Cardiac fibroblast (primary cell): ENCODE results near the gene LRMDA.

Experiments used
- DNase-seq, 2 donors: peaks; one replicate each; pipeline versions ENCODE4 v3.0.0 to v3.0.0-alpha.2; 2010; ENCODE audit warnings: low read depth in 2 of 2
- H3K4me3 ChIP-seq, 2 donors: replicated peaks in 1 of 2; 1 replicate in 1 of 2; 2 replicates in 1 of 2; pipeline ENCODE4 v1.5.1; 2011; ENCODE audit warnings: low read depth in 2 of 2, low read length in 2 of 2, mild to moderate bottlenecking in 2 of 2, moderate library complexity in 1 of 2
- TF ChIP-seq, protein P1 (sequence below): IDR thresholded peaks from one replicate; pipeline ENCODE4 v1.5.1; 2011; ENCODE audit warnings: low read depth, mild to moderate bottlenecking, low read length, inconsistent platforms

Gene LRMDA

DNA sequence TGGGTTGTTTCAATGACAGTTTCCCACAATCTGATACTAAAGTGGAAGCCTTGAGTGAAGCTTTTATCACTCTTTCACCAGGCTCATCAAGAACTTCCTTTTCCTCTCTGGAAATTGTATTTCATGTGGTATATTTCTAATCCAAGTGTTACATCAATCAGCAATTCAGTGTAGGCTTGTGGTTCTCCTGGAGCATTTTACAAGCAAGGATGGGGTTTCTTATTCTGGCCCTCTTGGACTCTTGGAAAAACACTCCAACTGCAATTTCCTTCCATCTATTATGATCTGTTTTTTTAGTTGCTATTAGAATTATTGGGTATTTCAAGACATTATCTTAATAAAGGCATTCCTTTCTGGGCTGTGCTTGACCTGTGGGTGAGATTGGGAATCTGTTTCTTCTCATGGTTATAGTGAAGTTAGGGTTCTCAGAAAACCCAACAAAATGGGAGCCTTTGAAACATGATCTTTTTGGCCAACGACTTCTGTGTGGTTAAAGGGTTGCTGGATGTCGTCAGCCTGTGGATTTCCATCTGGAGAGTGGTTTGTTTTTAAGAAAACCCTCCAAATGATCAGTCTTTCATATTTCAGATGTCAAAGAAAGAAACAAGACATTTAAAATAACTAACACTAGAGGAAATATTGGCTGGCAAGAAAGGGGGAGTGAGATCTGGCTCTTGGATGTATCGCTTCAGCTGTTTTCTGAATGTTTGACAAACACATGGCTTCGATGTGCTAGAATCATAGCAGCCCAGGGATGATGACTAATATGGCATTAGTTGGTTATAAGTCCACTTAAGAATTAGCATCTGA lies 540.2 kb downstream of the LRMDA start:
- TF ChIP-seq, protein P1, sequence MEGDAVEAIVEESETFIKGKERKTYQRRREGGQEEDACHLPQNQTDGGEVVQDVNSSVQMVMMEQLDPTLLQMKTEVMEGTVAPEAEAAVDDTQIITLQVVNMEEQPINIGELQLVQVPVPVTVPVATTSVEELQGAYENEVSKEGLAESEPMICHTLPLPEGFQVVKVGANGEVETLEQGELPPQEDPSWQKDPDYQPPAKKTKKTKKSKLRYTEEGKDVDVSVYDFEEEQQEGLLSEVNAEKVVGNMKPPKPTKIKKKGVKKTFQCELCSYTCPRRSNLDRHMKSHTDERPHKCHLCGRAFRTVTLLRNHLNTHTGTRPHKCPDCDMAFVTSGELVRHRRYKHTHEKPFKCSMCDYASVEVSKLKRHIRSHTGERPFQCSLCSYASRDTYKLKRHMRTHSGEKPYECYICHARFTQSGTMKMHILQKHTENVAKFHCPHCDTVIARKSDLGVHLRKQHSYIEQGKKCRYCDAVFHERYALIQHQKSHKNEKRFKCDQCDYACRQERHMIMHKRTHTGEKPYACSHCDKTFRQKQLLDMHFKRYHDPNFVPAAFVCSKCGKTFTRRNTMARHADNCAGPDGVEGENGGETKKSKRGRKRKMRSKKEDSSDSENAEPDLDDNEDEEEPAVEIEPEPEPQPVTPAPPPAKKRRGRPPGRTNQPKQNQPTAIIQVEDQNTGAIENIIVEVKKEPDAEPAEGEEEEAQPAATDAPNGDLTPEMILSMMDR: no peak

DNA sequence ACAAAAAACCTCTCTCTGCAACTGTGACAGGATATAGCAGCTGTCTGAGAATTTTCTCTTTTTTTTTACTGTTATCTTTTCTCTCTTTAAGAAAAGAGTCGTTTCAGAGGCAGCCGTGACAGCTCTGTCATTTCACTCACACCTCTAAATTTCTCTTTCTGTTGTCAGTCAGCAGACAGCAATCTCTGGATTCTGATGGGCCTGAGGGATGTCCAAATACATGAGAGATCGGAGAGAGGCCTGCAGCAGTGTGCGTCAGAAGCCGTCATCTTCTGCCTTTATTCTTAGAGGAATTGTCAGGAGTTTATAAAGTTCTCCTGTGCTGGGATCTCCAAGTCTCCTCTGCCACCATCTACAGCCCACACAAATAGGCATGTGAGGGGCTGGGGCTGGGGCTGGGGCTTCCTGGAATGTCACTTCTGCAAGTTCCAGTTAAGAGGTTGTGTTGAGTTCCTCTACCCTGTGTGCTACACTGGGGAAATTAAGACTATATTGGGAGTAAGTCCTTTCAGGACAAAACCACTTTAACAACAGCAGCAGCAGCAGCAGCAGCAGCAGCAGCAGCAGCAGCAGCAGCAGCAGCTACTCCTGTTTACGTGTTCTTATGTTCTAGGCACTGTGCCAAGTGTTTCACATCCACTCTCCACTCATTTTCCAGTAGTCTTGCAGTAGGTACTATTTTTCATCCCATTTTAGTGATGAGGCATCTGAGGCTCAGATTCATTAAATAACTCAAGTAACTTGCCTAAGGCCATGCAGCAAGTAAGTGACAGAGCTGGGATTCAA lies 541.3 kb downstream of the LRMDA start:
- TF ChIP-seq, protein P1: no peak
- no peak overlapping the region for H3K4me3 ChIP-seq
- peak; percentile 77 to 81 for DNase-seq

More for the DNA sequence above, 540.2 kb downstream of the LRMDA start:
- peak; percentile 46 to 48 for DNase-seq
- no peak overlapping the region for H3K4me3 ChIP-seq

DNA sequence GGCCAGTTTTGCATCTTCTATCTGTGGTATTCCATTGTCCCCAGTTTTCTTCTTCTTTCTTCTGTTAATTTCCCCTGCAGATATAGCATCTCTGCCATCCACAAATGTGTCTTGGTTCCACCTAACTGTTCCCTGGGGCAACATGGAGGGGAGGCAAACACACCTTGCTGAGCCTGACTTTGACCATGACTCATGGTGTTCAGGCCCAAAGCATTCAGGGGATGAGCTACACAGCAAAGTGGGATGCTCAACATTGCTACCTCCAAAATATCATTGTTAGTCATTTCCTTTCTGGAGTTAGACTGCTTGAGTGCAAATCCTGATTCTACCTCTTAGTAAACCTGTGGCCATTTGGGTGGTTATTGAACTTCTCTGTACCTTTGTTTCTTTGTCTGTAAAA lies 542.7 kb downstream of the LRMDA start:
- TF ChIP-seq, protein P1: no peak
- DNase-seq: no peak
- no peak overlapping the region for H3K4me3 ChIP-seq

DNA sequence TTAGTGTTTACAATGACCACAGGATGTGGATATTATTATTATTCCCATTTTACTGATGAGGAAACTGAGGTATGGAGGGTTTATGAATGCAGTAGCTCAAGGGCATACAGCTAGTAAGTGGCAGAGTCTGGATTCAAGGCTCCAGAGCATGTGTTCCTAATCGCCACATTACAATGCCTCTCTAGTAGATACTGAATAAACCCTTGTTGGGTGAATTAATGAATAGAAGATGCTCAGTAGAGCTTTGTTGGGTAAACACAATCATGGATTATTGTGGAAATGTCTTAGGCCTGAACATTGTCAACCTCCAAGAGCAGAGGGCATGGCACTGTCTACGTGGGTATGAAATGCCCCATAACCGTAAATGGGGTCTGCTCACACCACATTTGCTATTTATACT lies 545.3 kb downstream of the LRMDA start:
- no peak overlapping the region for H3K4me3 ChIP-seq
- TF ChIP-seq, protein P1: no peak
- no peak for DNase-seq

DNA sequence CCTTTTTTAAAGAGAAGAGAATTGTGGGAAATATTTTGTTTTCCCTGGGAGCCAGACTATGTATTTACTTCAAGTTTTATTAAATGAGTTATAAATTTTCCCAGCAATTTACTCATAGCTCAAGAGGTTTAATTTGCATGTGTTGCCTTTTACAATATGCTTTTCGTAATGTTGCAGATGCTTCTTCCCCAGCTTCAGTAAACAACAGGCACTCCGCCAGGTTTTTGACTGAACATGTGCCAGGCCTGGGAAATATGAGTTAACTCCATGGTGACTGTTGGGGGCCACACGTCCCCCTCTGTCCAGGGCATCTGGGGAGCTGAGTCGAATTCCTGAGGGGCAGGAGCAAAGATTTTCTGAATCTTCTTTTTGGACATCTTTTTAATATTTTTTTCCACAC lies 545.7 kb downstream of the LRMDA start:
- TF ChIP-seq, protein P1: no peak
- no peak overlapping the region for H3K4me3 ChIP-seq
- no peak for DNase-seq

DNA sequence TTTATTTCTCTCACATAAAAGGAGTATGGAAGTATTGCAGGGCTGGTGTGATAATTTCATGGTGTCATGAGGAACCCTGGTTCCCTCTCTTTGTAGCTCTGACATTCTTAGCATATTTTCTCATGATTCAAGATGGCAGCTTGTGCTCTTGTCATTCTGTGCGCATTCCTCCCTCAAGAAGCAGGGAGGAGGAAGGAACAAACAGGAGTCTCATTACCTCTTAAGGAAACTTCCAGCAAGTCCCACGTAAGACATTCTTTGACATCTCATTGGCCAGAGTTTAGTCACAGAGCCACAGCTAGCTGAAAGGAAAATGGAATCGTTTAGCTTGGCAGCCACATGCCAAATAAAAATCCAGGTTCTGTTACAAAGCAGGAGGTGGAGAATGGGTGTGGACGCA lies 546.8 kb downstream of the LRMDA start:
- peak in 1 of 2 donors; percentile 21 for DNase-seq
- TF ChIP-seq, protein P1: no peak
- no peak overlapping the region for H3K4me3 ChIP-seq
